Mesendoderm (in vitro differentiated cells): Measurements from ENCODE around the gene WIPF3.

Source experiments
- DNase-seq: peaks from one replicate; pipeline ENCODE4 v3.0.0; 2013
- H2AK5ac ChIP-seq: 2 replicates; pipeline ENCODE4 v1.6.1; 2013; ENCODE audit warnings: low read length, inconsistent platforms
- H2BK120ac ChIP-seq: 2 replicates; pipeline ENCODE4 v1.6.1; 2013; ENCODE audit warnings: low read depth, mild to moderate bottlenecking, low read length, moderate library complexity, mixed read lengths
- H2BK15ac ChIP-seq: replicated peaks from 2 replicates; pipeline ENCODE4 v1.6.1; 2013; ENCODE audit warnings: low read depth, mild to moderate bottlenecking, moderate library complexity
- H2BK5ac ChIP-seq: 2 replicates; pipeline ENCODE4 v1.6.1; 2013; ENCODE audit warnings: low read length, inconsistent platforms
- H3K18ac ChIP-seq: 2 replicates; pipeline ENCODE4 v1.6.1; 2013; ENCODE audit warnings: mild to moderate bottlenecking, low read length, mixed read lengths
- H3K23ac ChIP-seq: one replicate; pipeline ENCODE4 v1.6.1; 2013; ENCODE audit warnings: low read length
- H3K27ac ChIP-seq: 2 replicates; pipeline ENCODE4 v1.5.1; 2013; ENCODE audit warnings: low read depth, mild to moderate bottlenecking, inconsistent platforms, low read length, moderate library complexity
- H3K27me3 ChIP-seq: 2 replicates; pipeline ENCODE4 v1.6.1; 2013; ENCODE audit warnings: low read length, control low read depth, mild to moderate bottlenecking, inconsistent platforms; ENCODE audit not compliant: insufficient read depth, poor library complexity
- H3K36me3 ChIP-seq: 2 replicates; pipeline ENCODE4 v1.6.1; 2013; ENCODE audit warnings: low read length, inconsistent platforms; ENCODE audit not compliant: control insufficient read depth, insufficient read depth
- H3K4ac ChIP-seq: one replicate; pipeline ENCODE4 v1.6.1; 2013; ENCODE audit warnings: low read depth, mild to moderate bottlenecking, low read length, moderate library complexity
- H3K4me1 ChIP-seq: 2 replicates; pipeline ENCODE4 v1.6.1; 2013; ENCODE audit warnings: low read depth, low read length, inconsistent platforms; ENCODE audit not compliant: control insufficient read depth
- H3K4me2 ChIP-seq: 2 replicates; pipeline ENCODE4 v1.6.1; 2013; ENCODE audit warnings: low read length
- H3K4me3 ChIP-seq: 2 replicates; pipeline ENCODE4 v1.5.1; 2013; ENCODE audit warnings: mild to moderate bottlenecking, low read length
- H3K56ac ChIP-seq: one replicate; pipeline ENCODE4 v1.6.1; 2013; ENCODE audit warnings: low read length
- H3K79me1 ChIP-seq: 2 replicates; pipeline ENCODE4 v1.6.1; 2013; ENCODE audit warnings: low read length, inconsistent platforms
- H3K79me2 ChIP-seq: 2 replicates; pipeline ENCODE4 v1.6.1; 2013; ENCODE audit warnings: mild to moderate bottlenecking, low read length; ENCODE audit not compliant: control insufficient read depth, insufficient read depth
- H3K9ac ChIP-seq: 2 replicates; pipeline ENCODE4 v1.6.1; 2013; ENCODE audit warnings: low read length, inconsistent platforms
- H4K5ac ChIP-seq: one replicate; pipeline ENCODE4 v1.6.1; 2013; ENCODE audit warnings: low read length
- H4K8ac ChIP-seq: one replicate; pipeline ENCODE4 v1.6.1; 2013; ENCODE audit warnings: low read depth, mild to moderate bottlenecking, control low read depth, low read length, moderate library complexity
- WGBS: extraction: QIAGEN DNeasy Blood & Tissue Kit; methylation state at CpG from one replicate; pipeline ENCODE4 v1.1.7; 2013; ENCODE audit warnings: low lambda C conversion rate, missing lambda C conversion rate; ENCODE audit not compliant: insufficient coverage; ENCODE audit errors: extremely low coverage; 5-methylcytosine and 5-hydroxymethylcytosine counted together

WIPF3 gene

DNA sequence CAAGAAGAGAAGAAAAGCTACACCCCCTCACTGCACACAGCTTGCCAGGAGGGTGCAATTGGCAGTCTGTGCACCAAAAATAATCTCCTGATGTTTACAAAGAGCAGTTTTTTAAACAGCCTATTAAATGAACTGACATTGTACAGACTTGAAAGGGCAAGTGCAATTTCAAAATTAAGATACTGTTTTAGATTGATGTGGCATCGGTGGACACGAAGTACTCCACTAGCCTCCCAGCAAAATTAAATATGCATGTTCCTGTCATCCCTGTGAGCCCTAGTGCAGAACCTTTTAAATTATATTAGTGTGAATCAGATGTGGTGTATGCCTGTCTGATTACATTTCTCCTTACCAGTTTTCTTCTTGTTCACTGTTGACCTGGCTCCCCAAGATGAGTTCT, 87.9 kb downstream of the WIPF3 start:
- Histone ChIP-seq H3K79me2 (no peaks in the 10 kb centered on the region), H3K4me1 (no peaks in the 10 kb centered on the region), H2BK120ac (no peak overlapping the region), H3K9ac (no peak overlapping the region), H3K36me3 (no peaks in the 10 kb centered on the region), H4K5ac (no peak overlapping the region), H3K27me3 (no peaks in the 10 kb centered on the region), H3K56ac (no peak overlapping the region), H3K4ac (no peak overlapping the region), H3K4me2 (no peak overlapping the region), H3K79me1 (no peaks in the 10 kb centered on the region), H3K18ac (no peak overlapping the region), H3K4me3 (no peak overlapping the region), H2BK5ac (no peak overlapping the region), H2BK15ac (no peak overlapping the region), H4K8ac (no peak overlapping the region), H3K23ac (no peak overlapping the region), H3K27ac (no peak overlapping the region), H2AK5ac (no peak overlapping the region)
- DNase-seq = no peak
- WGBS = no CpG with 5 or more reads among the region's 2 CpGs

DNA sequence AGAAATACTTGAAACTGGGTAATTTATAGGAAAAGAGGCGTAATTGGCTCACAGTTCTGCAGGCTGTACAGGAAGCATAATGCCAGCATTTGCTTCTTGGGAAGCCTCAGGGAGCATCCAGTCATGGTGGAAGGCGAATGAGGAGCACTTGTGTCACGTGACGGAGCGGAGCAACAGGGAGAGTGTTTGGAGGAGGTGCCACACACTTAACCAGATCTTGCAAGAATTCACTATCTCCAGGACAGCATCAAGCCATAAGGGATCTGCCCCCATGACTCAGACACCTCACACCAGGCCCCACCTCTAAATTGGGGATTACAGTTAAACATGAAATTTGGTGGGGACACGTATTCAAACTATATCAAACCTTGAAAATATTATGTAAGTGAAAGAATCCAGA, 89.3 kb downstream of the WIPF3 start:
- no peak overlapping the region for H3K4me3 ChIP-seq
- no peak for DNase-seq
- H3K18ac ChIP-seq = no peak overlapping the region
- H2AK5ac ChIP-seq = no peak overlapping the region
- H3K4me1 ChIP-seq = no peaks in the 10 kb centered on the region
- H3K79me1 ChIP-seq = no peaks in the 10 kb centered on the region
- no peak overlapping the region for H2BK5ac ChIP-seq
- no peak overlapping the region for H3K9ac ChIP-seq
- no peak overlapping the region for H4K8ac ChIP-seq
- H3K36me3 ChIP-seq = no peaks in the 10 kb centered on the region
- H3K4me2 ChIP-seq = no peak overlapping the region
- H2BK15ac ChIP-seq = no peak overlapping the region
- no peak overlapping the region for H2BK120ac ChIP-seq
- no CpG with 5 or more reads among the region's 6 CpGs for WGBS
- H4K5ac ChIP-seq = no peak overlapping the region
- no peak overlapping the region for H3K4ac ChIP-seq
- H3K27ac ChIP-seq = no peak overlapping the region
- H3K23ac ChIP-seq = no peak overlapping the region
- H3K79me2 ChIP-seq = no peaks in the 10 kb centered on the region
- no peaks in the 10 kb centered on the region for H3K27me3 ChIP-seq
- no peak overlapping the region for H3K56ac ChIP-seq

DNA sequence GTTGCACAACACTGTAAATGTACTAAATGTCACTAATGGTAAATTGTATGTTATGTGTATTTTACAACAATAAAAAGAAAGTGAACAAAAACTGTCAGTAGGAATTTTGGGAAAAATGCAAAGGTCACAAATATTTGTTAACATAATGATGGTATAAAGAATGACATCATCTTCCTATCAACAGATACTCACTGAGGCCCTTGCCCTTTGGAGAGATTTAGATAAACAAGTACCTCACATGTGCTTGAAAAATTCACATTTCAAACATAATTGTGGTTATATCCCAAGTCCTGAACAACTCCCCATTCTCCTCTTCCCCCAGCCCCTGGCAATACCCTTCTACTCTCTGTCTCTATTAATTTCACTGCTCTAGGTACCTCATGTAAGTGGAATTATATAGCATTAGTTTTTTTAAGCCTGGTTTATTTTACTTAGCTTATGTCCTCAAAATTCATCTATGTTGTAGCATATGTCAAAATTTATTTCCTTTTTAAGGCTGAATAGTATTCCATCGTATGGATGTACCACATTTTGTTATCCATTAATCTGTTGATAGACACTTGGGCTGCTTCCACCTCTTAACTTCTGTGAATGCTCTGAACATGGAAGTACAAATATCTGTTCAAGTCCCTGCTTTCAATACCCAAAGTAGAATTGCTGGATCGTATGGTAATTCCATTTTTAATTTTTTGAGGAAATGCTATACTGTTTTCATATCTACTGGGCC, 90.5 kb downstream of the WIPF3 start:
- Histone ChIP-seq H2AK5ac (no peak overlapping the region), H3K4me2 (no peak overlapping the region), H3K23ac (no peak overlapping the region)

DNA sequence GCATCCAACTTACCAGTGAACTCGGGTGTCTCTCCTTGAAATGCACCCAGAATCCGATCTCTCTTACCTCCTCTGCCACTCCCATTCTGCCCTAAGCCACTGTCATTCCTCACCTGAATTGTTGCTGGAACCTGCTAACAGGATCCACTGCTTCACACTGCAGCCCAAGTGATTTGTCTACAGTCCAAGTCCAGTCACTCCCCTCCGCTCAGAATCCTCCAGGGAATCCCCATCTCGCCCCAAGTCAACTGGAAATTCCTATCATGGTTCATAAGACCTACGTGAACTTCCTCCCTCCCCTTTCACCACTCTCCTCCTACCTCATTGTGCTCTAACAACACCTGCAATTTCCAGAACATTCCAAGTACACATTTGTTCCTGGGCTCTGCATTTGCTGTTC, 92.0 kb downstream of the WIPF3 start:
- Histone ChIP-seq H2BK120ac (no peak overlapping the region), H2BK5ac (no peak overlapping the region), H3K23ac (no peak overlapping the region), H3K79me1 (no peaks in the 10 kb centered on the region), H3K79me2 (no peaks in the 10 kb centered on the region), H3K4me2 (no peak overlapping the region), H2BK15ac (no peak overlapping the region), H3K9ac (no peak overlapping the region), H3K4ac (no peak overlapping the region), H4K5ac (no peak overlapping the region), H3K4me3 (no peak overlapping the region), H3K27ac (no peak overlapping the region), H4K8ac (no peak overlapping the region), H3K27me3 (no peaks in the 10 kb centered on the region), H2AK5ac (no peak overlapping the region), H3K4me1 (no peaks in the 10 kb centered on the region), H3K56ac (no peak overlapping the region), H3K18ac (no peak overlapping the region), H3K36me3 (no peaks in the 10 kb centered on the region)
- DNase-seq = no peak
- WGBS = no CpG with 5 or more reads among the region's 5 CpGs

More for the DNA sequence above, 90.5 kb downstream of the WIPF3 start:
- Histone ChIP-seq H3K56ac (no peak overlapping the region), H3K27ac (no peak overlapping the region), H3K79me2 (no peaks in the 10 kb centered on the region), H3K27me3 (no peaks in the 10 kb centered on the region), H2BK15ac (no peak overlapping the region), H3K4ac (no peak overlapping the region), H3K79me1 (no peaks in the 10 kb centered on the region), H3K4me1 (no peaks in the 10 kb centered on the region), H2BK120ac (no peak overlapping the region), H3K36me3 (no peaks in the 10 kb centered on the region), H4K5ac (no peak overlapping the region), H2BK5ac (no peak overlapping the region), H3K9ac (no peak overlapping the region), H3K18ac (no peak overlapping the region), H3K4me3 (no peak overlapping the region), H4K8ac (no peak overlapping the region)
- WGBS = no CpG with 5 or more reads among the region's 2 CpGs
- DNase-seq = no peak

DNA sequence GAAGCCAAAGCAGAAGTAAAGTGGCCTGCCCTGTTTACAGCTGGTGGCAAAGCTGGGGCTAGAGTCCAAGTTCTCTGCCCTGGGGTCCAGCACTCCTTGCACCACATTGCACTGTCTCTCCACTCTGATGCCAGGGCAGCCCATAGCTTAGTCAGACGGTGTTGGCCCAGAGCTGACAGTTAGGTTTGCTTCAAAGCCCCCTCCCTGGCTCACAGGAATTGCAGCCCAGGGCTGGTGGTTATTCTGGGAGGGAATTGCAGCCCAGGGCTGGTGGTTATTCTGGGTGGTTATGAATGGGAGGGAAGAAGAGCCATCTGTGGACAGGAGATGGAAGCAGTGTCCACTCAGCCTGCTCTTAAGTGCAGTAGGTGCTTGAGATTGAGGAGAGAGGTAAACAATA, 94.4 kb downstream of the WIPF3 start:
- H3K18ac ChIP-seq = no peak overlapping the region
- no peaks in the 10 kb centered on the region for H3K79me2 ChIP-seq
- H3K4me1 ChIP-seq = no peaks in the 10 kb centered on the region
- H2BK5ac ChIP-seq = no peak overlapping the region
- no peak overlapping the region for H4K5ac ChIP-seq
- no peak overlapping the region for H3K56ac ChIP-seq
- H3K79me1 ChIP-seq = no peaks in the 10 kb centered on the region
- WGBS = no CpG with 5 or more reads among the region's 1 CpG
- H3K27me3 ChIP-seq = no peaks in the 10 kb centered on the region
- no peak overlapping the region for H3K4me2 ChIP-seq
- no peak overlapping the region for H2BK120ac ChIP-seq
- no peaks in the 10 kb centered on the region for H3K36me3 ChIP-seq
- H3K23ac ChIP-seq = no peak overlapping the region
- no peak overlapping the region for H3K27ac ChIP-seq
- H3K4me3 ChIP-seq = no peak overlapping the region
- H2AK5ac ChIP-seq = no peak overlapping the region
- no peak for DNase-seq
- H3K4ac ChIP-seq = no peak overlapping the region
- H3K9ac ChIP-seq = no peak overlapping the region
- no peak overlapping the region for H4K8ac ChIP-seq
- no peak overlapping the region for H2BK15ac ChIP-seq
